ENCODE measurements around the gene OR6J1. TPM values are rescaled to one million over a fixed set of nuclear protein-coding genes. Genes with fewer than 3 reads are reported as not detected.

Gene OR6J1
- total RNA-seq, 1 experiment from 2014 or later: not detected

- intact Hi-C loops (cut with micrococcal nuclease): loop anchor here (2.0 kb wide), 1 partner anchor 32 kb away; no protein-coding TSS in a partner anchor
- POLR2A ChIA-PET: interaction anchor here (0.6 to 2.2 kb wide), 3 partner anchors 10 to 27 kb away, joined by 4 to 14 read pairs (median 4); partner anchors contain the start of gene ABHD4
- BruUV-seq (replicated peaks): no TSS peak
- CTCF ChIA-PET: interaction anchor here (0.6 to 3.2 kb wide), 4 partner anchors 15 to 152 kb away, joined by 3 to 26 read pairs (median 11); partner anchors contain the start of genes ABHD4 and OXA1L
- peaks cover 31% of the 10 kb centered on the region for H3K36me3 Mint-ChIP-seq (ENCODE audit: insufficient read depth, unreplicated experiment)
- no peak overlapping the region for H3K4me3 Mint-ChIP-seq (ENCODE audit: unreplicated experiment)
- H3K4me1 Mint-ChIP-seq (ENCODE audit: insufficient read depth, unreplicated experiment): peaks cover 20% of the 10 kb centered on the region
- no peaks in the 10 kb centered on the region for H3K27me3 Mint-ChIP-seq (ENCODE audit: insufficient read depth, unreplicated experiment)
- peak overlapping the region; percentile 63 for H3K27ac Mint-ChIP-seq (ENCODE audit: low read depth, unreplicated experiment)
- TF ChIP-seq CTCF (IDR thresholded peaks at IDR 0.05; ENCODE audit: unreplicated experiment): no peak
- H3K9me3 Mint-ChIP-seq (ENCODE audit: unreplicated experiment): no peaks in the 10 kb centered on the region
- DNase-seq (ENCODE audit: unreplicated experiment): peak; percentile 91
Measured at GRCh38 chr14:22614240-22614799, 29.8 kb downstream of the OR6J1 start.

- intact Hi-C loops (cut with micrococcal nuclease): loop anchor here (2.0 kb wide), 1 partner anchor 33 kb away; no protein-coding TSS in a partner anchor
- Mint-ChIP-seq H3K4me1 (ENCODE audit: insufficient read depth, unreplicated experiment) (peaks cover 20% of the 10 kb centered on the region), H3K4me3 (ENCODE audit: unreplicated experiment) (no peak overlapping the region), H3K27ac (ENCODE audit: low read depth, unreplicated experiment) (peak overlapping the region; percentile 63), H3K9me3 (ENCODE audit: unreplicated experiment) (no peaks in the 10 kb centered on the region), H3K27me3 (ENCODE audit: insufficient read depth, unreplicated experiment) (no peaks in the 10 kb centered on the region), H3K36me3 (ENCODE audit: insufficient read depth, unreplicated experiment) (peaks cover 33% of the 10 kb centered on the region)
- CTCF ChIA-PET: interaction anchor here (0.5 to 3.2 kb wide), 8 partner anchors 14 to 180 kb away, joined by 3 to 26 read pairs (median 4); partner anchors contain the start of genes ABHD4, OR6J1 and OXA1L
- BruUV-seq (replicated peaks): no TSS peak
- POLR2A ChIA-PET: interaction anchor here (0.6 to 2.2 kb wide), 4 partner anchors 10 to 28 kb away, joined by 3 to 14 read pairs (median 4); partner anchors contain the start of gene ABHD4
- DNase-seq (ENCODE audit: unreplicated experiment): no peak
- TF ChIP-seq CTCF (IDR thresholded peaks at IDR 0.05; ENCODE audit: unreplicated experiment): no peak
Measured at GRCh38 chr14:22613736-22614239, 30.4 kb downstream of the OR6J1 start.

- H3K9me3 Mint-ChIP-seq (ENCODE audit: unreplicated experiment): no peaks in the 10 kb centered on the region
- intact Hi-C loops (cut with micrococcal nuclease): no loop called here
- CTCF ChIA-PET: interaction anchor here (0.5 to 3.2 kb wide), 8 partner anchors 14 to 180 kb away, joined by 3 to 26 read pairs (median 4); partner anchors contain the start of genes ABHD4 and OR6J1
- H3K36me3 Mint-ChIP-seq (ENCODE audit: insufficient read depth, unreplicated experiment): peaks cover 37% of the 10 kb centered on the region
- no peak for DNase-seq (ENCODE audit: unreplicated experiment)
- H3K27me3 Mint-ChIP-seq (ENCODE audit: insufficient read depth, unreplicated experiment): no peaks in the 10 kb centered on the region
- no peak overlapping the region for H3K27ac Mint-ChIP-seq (ENCODE audit: low read depth, unreplicated experiment)
- BruUV-seq (replicated peaks): no TSS peak
- peaks cover 20% of the 10 kb centered on the region for H3K4me1 Mint-ChIP-seq (ENCODE audit: insufficient read depth, unreplicated experiment)
- peak; percentile 6 for TF ChIP-seq CTCF (IDR thresholded peaks at IDR 0.05; ENCODE audit: unreplicated experiment)
- POLR2A ChIA-PET: interaction anchor here (0.6 to 2.2 kb wide), 5 partner anchors 13 to 396 kb away, joined by 3 to 14 read pairs (median 4); partner anchors contain the start of gene ABHD4
- H3K4me3 Mint-ChIP-seq (ENCODE audit: unreplicated experiment): peak overlapping the region; percentile 34
Measured at GRCh38 chr14:22613106-22613695, 31.0 kb downstream of the OR6J1 start.

GRCh38 chr14:22610931-22611330 is 33.2 kb downstream of the OR6J1 start:
- H3K4me1 Mint-ChIP-seq (ENCODE audit: insufficient read depth, unreplicated experiment): peaks cover 20% of the 10 kb centered on the region
- BruUV-seq (replicated peaks): no TSS peak
- DNase-seq (ENCODE audit: unreplicated experiment): peak; percentile 57
- H3K27me3 Mint-ChIP-seq (ENCODE audit: insufficient read depth, unreplicated experiment): no peaks in the 10 kb centered on the region
- ChIA-PET CTCF (interaction anchor here (0.7 to 3.2 kb wide), 3 partner anchors 11 to 1703 kb away, joined by 3 to 26 read pairs (median 3); partner anchors contain the start of gene ABHD4), POLR2A (interaction anchor here (0.6 to 0.9 kb wide), 2 partner anchors 12 kb away, joined by 3 read pairs; no protein-coding TSS in a partner anchor)
- TF ChIP-seq CTCF (IDR thresholded peaks at IDR 0.05; ENCODE audit: unreplicated experiment): no peak
- H3K27ac Mint-ChIP-seq (ENCODE audit: low read depth, unreplicated experiment): no peak overlapping the region
- no peaks in the 10 kb centered on the region for H3K9me3 Mint-ChIP-seq (ENCODE audit: unreplicated experiment)
- no peak overlapping the region for H3K4me3 Mint-ChIP-seq (ENCODE audit: unreplicated experiment)
- H3K36me3 Mint-ChIP-seq (ENCODE audit: insufficient read depth, unreplicated experiment): peaks cover 44% of the 10 kb centered on the region
- intact Hi-C loops (cut with micrococcal nuclease): no loop called here
